Measurements from ENCODE around the gene OR52E1.
"Not testable (repeated sequence)": the region's sequence is repeated elsewhere in the genome, so short reads cannot be mapped to it uniquely, and the experiment has no call there.

The OR52E1 gene

DNA sequence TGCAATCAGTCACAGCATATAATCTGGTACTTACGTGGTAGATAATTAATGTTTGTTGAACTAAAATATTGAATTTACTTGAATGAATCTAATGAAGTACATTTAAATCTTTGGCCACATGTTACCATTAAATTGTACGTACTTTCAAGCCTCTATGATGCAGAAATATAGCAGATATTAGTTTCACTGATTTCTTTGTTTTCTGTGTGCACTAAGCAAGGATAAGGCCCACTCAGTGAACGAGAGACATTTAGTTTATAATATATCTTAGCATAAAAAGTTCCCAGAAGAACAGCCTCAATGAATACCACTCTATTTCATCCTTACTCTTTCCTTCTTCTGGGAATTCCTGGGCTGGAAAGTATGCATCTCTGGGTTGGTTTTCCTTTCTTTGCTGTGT, at the start of gene OR52E1:
Gene OR52E1, plus strand, starts transcription at position 301 of the 400 bp plus-strand sequence.
- DNase-seq (ENCODE audit: low spot score) = no peak

- no peak for DNase-seq (ENCODE audit: low spot score)
Observed at GRCh38 chr11:5021996-5022395, 47.4 kb upstream of the OR52E1 start.

DNA sequence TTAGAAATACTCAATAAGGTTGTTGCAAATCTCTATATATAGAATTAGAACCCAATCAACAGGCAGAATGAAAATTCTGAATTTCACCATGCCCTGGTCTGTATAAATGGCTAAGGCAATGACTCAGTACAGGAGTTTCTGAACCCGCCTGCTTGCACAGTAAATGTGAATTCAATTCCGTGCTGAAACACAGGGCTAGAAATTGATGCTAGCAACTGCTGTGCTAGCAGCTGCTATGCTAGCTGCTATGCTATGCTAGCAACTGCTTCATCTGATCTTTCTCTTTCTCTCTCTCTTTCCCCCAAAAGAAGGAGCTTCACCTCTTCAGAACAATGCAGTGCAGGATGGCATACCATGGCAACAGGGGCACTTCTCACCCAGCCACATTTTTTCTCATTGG, 32.7 kb upstream of the OR52E1 start:
- DNase-seq (ENCODE audit: low spot score) = no peak

DNA sequence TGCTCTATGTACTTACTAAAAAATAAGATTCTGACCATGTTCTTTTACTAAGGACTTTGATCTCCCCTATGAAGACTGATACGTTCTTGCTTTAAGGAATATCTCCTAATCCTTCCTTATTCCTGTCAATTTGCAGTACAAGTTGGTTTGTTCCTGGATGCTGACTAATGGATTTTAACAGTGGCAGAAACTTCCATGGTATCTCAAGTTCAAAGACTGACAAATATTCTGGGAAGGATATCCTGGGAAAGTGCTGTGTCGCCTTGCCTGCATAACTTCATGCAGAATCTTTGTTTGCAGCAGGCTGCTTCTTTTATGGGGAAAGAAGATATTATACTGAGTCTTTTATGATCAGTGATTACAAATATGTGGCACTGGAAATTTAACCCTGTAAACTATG, 31.4 kb upstream of the OR52E1 start:
- DNase-seq (ENCODE audit: low spot score) = no peak

GRCh38 chr11:5038341-5038740, 31.0 kb upstream of the OR52E1 start:
- no peak for DNase-seq (ENCODE audit: low spot score)

GRCh38 chr11:5040876-5041275, 28.5 kb upstream of the OR52E1 start:
- no peak for DNase-seq (ENCODE audit: low spot score)

DNA sequence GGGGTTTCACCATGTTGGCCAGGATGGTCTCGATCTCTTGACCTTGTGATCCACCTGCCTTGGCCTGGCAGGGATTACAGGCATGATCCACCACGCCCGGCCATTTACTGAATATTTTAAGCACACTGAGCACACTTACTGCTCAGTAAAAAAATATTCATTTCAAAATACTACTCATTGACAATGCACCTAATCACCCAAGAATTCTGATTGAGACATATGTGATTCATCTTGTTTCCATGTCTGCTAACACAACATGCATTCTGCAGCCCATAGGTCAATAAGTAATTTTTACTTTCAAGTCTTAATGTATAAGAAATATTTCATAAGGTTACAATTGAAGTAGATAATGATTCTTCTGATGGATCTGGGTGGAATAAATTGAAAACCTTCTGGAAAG, 27.3 kb upstream of the OR52E1 start:
- DNase-seq (ENCODE audit: low spot score) = no peak

DNA sequence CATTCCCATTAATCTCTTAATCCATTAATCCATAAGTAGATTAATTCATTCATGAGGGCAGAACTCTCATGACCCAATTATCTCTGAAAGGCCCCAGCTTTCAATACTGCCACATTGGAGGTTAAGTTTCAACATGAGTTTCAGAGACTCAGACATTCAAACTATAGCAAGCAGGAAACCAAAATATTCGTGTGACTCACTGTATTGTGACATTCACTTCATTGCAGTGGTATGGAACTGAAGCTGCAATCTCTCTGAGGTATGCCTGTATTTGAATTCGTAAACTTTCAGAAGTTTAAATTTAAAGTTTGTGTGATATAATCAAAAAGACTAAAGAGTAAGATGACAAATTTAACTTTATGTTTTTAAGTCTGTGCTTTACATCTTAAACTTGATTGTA, 26.0 kb upstream of the OR52E1 start:
- no peak for DNase-seq (ENCODE audit: low spot score)

GRCh38 chr11:5046226-5046625, 23.1 kb upstream of the OR52E1 start, which contains the start of gene OR52J3:
OR52J3 (plus strand) TSS chr11:5046526; CDS start chr11:5046526, 0 bp downstream.
- no peak for DNase-seq (ENCODE audit: low spot score)

DNA sequence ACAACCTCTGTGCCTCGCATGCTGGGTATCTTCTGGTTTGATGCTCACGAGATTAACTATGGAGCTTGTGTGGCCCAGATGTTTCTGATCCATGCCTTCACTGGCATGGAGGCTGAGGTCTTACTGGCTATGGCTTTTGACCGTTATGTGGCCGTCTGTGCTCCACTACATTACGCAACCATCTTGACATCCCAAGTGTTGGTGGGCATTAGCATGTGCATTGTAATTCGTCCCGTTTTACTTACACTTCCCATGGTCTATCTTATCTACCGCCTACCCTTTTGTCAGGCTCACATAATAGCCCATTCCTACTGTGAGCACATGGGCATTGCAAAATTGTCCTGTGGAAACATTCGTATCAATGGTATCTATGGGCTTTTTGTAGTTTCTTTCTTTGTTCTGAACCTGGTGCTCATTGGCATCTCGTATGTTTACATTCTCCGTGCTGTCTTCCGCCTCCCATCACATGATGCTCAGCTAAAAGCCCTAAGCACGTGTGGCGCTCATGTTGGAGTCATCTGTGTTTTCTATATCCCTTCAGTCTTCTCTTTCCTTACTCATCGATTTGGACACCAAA, 22.5 kb upstream of the OR52E1 start:
- DNase-seq (ENCODE audit: low spot score) = no peak

- DNase-seq (ENCODE audit: low spot score) = not testable (repeated sequence)
Observed at GRCh38 chr11:5058679-5059078, 10.7 kb upstream of the OR52E1 start.

DNA sequence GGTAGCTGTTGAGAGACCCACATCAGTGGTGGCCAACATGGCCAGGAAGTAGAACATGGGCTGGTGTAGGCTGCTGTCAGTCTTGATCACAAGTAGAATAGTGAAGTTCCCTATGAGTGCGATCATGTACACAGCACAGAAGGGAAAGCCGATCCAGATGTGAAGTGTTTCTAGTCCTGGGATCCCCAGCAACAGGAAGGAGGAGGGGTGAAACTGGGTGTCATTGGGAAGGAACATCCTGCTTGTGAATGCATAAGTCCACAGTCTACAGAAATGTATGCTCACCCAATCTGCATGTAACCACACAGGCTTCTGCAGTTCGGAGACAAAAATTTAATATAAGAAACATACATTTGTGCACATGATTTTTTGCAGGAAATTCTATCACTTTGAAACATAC, 10.0 kb upstream of the OR52E1 start, which contains the start of gene OR52E2:
Gene OR52E2, minus strand, starts transcription at position 237 of the 400 bp plus-strand sequence. Its CDS starts 0 bp downstream, at position 237.
- no peak for DNase-seq (ENCODE audit: low spot score)

DNA sequence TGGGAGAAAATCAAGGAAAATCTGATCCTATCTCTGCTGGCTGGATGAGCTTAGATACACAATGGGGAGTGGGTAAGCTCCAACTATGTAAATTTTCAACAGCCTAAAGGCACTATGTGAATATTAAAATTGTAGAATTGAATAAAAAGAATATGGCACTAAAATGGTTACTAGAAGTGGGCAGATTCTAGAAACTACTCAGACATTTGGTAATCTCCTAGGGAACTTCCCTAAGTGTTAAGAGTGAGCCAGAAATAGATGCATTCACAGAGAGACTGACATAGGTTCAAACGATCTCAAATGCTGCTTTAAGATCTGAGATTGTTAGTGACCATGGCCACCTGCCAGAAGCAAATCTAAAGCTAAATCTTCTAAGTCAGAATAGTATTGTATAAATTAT, 4.3 kb upstream of the OR52E1 start:
- DNase-seq (ENCODE audit: low spot score) = no peak

DNA sequence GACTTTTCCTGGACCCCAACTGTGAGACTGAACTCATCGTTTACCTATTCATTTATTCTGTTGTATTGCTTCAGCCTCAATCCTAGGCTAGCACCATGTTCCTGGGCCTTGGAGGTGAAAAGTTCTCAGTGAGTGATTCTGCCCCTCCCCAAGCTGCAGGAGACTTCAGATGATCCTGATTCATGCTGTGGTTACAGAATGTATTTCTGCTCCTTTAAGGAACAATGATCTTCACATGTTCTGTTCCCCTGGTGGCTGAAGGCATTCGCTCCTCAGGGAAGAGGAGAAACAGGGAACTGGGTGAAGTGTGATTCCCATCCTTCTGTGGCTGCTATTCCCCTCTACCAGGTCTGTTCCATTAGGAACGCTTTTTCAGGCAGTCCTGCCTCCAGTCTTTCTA, 2.4 kb downstream of the OR52E1 start:
- DNase-seq (ENCODE audit: low spot score) = no peak

GRCh38 chr11:5081405-5081804, 12.0 kb downstream of the OR52E1 start:
- DNase-seq (ENCODE audit: low spot score) = no peak

DNA sequence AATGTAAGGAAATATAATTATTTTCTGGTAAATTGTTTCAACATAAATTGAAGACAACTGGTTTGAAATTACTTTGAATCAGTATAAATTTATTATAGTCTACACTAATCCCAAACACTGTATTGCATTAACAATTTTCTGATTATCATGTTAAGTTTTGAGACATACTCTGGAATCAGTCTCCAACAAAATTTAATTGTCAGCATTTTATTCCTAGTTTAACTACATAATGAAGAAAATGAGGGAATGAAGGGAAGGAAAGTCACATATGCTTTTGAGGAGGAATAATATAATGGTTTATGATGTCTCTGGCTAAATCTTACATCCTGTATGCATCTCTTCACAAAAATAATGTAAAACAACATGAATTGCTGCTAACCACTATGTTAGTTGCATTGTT, 14.2 kb downstream of the OR52E1 start:
- DNase-seq (ENCODE audit: low spot score) = no peak

DNA sequence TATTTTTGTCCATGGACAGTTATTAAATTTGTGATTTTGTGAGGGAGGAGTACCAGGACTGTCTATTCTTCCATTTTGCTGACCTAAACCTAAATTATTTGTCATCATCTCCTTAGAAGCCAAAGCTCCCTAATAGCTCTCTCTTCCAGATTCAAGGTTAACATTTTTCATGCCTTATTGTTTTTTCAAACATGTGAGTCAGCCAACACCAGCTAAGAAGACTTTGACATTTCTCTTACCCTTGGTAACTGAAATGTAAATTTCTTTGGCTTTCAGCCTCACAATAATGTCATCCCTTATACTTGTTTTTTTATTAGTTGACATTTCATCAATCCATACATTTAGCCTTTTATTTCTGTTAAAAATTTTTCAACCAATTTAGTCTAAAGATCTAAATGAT, 19.2 kb downstream of the OR52E1 start:
- no peak for DNase-seq (ENCODE audit: low spot score)

DNA sequence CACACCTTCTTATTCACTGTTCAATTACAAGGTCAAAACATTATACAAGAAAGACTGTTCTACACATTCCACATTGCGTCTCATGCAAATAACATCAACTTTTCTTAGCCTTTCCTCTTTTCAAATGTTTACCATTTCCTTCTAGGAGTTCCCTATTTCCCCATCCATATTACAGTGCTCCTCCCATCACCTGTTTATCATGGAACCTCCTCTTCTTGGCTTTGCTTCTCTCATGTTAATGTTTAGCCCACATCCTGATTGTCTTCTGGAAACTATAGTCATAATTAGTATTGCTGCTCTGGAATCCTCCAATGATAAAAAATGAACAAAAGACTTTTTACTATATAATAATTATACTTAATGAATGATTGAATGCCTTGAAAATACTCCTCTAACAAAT, 21.3 kb downstream of the OR52E1 start:
- DNase-seq (ENCODE audit: low spot score) = no peak

DNA sequence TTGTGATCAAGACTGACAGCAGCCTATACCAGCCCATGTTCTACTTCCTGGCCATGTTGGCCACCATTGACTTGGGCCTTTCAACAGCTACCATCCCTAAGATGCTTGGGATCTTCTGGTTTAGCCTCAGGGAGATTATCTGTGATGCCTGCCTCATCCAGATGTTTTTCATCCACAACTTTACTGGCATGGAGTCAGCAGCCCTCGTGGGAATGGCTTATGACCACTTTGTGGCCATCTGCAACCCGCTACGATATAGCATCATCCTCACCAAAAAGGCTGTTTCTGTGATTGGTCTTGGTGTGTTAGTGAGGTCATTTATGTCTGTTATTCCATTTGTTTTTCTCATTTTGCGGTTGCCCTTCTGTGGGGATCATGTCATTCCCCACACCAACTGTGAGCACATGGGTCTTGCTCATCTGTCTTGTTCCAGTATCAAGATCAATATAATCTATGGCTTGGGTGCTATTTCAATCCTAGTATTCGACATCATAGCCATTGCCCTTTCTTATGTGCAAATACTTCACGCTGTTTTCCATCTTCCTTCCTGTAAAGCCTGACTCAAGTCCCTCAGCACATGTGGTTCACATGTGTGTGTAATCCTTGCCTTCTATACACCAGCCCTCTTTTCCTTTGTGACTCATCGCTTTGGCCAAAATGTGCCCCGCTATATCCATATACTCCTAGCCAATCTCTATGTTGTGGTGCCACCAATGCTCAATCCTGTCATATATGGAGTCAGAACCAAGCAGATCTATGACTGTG, 23.6 kb downstream of the OR52E1 start:
- DNase-seq (ENCODE audit: low spot score) = no peak

- DNase-seq (ENCODE audit: low spot score) = no peak
Observed at GRCh38 chr11:5096011-5096410, 26.6 kb downstream of the OR52E1 start.

DNA sequence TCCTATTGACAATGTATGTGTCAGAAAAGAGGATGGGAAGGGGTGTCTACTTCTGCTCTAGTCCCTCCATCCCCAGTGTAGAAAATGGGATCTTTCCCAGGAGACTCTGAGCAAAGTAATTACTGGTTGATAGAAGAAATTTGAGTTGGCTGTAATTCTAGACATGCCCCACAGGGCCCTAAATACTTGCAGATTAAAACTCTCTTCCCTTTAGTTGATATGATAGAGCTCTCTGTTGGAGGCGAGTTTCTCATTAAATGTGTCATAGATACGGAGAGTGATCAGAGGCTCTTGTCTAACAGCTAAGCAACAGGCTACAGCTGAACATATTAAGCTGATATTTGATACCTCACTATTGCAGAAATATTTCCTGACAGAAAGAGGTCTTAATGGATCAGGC, 32.9 kb downstream of the OR52E1 start:
- DNase-seq (ENCODE audit: low spot score) = no peak

GRCh38 chr11:5103066-5103465, 33.7 kb downstream of the OR52E1 start:
- no peak for DNase-seq (ENCODE audit: low spot score)

- no peak for DNase-seq (ENCODE audit: low spot score)
Observed at GRCh38 chr11:5107285-5107684, 37.9 kb downstream of the OR52E1 start.

DNA sequence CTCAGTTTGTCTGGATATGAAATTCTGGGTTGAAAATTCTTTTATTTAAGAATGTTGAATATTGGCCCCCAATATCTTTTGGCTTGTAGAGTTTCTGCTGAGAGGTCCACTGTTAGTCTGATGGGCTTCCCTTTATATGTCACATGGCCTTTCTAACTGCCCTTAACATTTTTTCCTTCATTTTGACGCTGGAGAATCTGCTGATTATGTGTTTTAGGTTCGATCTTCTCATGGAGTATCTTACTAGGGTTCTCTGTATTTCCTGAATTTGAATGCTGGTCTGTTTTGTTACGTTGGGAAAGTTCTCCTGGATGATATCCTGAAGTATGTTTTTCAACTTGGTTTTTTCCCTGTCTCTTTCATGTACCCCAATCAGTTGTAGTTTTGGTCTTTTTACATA, 46.0 kb downstream of the OR52E1 start:
- DNase-seq (ENCODE audit: low spot score) = no peak

All from CD4-positive, alpha-beta T cell treated with Interleukin-2 at 100 ng/mL for 4 hours (primary cell).